Stimulated activated CD4-positive, alpha-beta T cell treated with anti-CD3 and anti-CD28 coated beads, Interleukin-2, amount 100 ng/mL, for 48 hours (primary cell): ENCODE data around the gene CALB2.

ENCODE experiments used
- DNase-seq, 2 donors: peaks; one replicate each; pipeline ENCODE4 v3.0.0-alpha.2; 2020

CALB2 gene

GRCh38 chr16:71429581-71429980, 71.1 kb downstream of the CALB2 start:
- no peak for DNase-seq

- DNase-seq: no peak
These were observed 72.2 kb downstream of the CALB2 start for GRCh38 chr16:71430744-71431143.

- no peak for DNase-seq
These were observed 72.7 kb downstream of the CALB2 start for GRCh38 chr16:71431176-71431575.

GRCh38 chr16:71431991-71432390, 73.5 kb downstream of the CALB2 start:
- DNase-seq: no peak

GRCh38 chr16:71432906-71433305, 74.4 kb downstream of the CALB2 start:
- no peak for DNase-seq

GRCh38 chr16:71436473-71436872, 78.0 kb downstream of the CALB2 start:
- no peak for DNase-seq

GRCh38 chr16:71439523-71439922, 81.0 kb downstream of the CALB2 start:
- DNase-seq: no peak
